KMS-11 (cell line): ENCODE measurements around the gene AHCYL1.

Source experiments
- H2AFZ ChIP-seq: fragments of 200-600 bp; sonication (generic); 2 replicates; pipeline ENCODE4 v1.6.1; 2016; ENCODE audit warnings: antibody characterized with exemption, mixed run types, low read depth
- H3K27ac ChIP-seq: fragments of 200-600 bp; sonication (generic); 2 replicates; pipeline ENCODE4 v1.6.1; 2016; ENCODE audit warnings: mild to moderate bottlenecking, mixed run types
- H3K27me3 ChIP-seq: fragments of 200-600 bp; sonication (generic); 2 replicates; pipeline ENCODE4 v1.6.1; 2017; ENCODE audit warnings: mild to moderate bottlenecking, low read depth, mixed run types, moderate library complexity; ENCODE audit not compliant: insufficient read depth
- H3K36me3 ChIP-seq: fragments of 200-600 bp; sonication (generic); 2 replicates; pipeline ENCODE4 v1.6.1; 2017; ENCODE audit warnings: mild to moderate bottlenecking, mixed run types; ENCODE audit not compliant: insufficient read depth
- H3K4me1 ChIP-seq: fragments of 200-600 bp; sonication (generic); 2 replicates; pipeline ENCODE4 v1.6.1; 2016; ENCODE audit warnings: mild to moderate bottlenecking, low read depth, mixed run types; ENCODE audit not compliant: poor library complexity, severe bottlenecking
- H3K4me2 ChIP-seq: fragments of 200-600 bp; sonication (generic); 2 replicates; pipeline ENCODE4 v1.7.0; 2016; ENCODE audit warnings: mild to moderate bottlenecking, mixed run types
- H3K4me3 ChIP-seq: fragments of 200-600 bp; sonication (generic); IDR thresholded peaks from 2 replicates; pipeline ENCODE4 v1.6.1; 2017; ENCODE audit warnings: low read depth, low read length, mixed read lengths; ENCODE audit not compliant: insufficient read depth
- H3K79me2 ChIP-seq: fragments of 200-600 bp; sonication (generic); 2 replicates; pipeline ENCODE4 v1.6.1; 2016; ENCODE audit warnings: low read depth, mixed run types; ENCODE audit not compliant: insufficient read depth
- H3K9ac ChIP-seq: fragments of 200-600 bp; sonication (generic); 2 replicates; pipeline ENCODE4 v1.6.1; 2016; ENCODE audit warnings: mild to moderate bottlenecking, mixed run types
- H4K20me1 ChIP-seq: fragments of 200-600 bp; sonication (generic); 2 replicates; pipeline ENCODE4 v1.6.1; 2016; ENCODE audit warnings: mild to moderate bottlenecking, mixed run types; ENCODE audit not compliant: insufficient read depth
- CTCF ChIP-seq: fragments of 200-600 bp; sonication (generic); conservative IDR thresholded peaks from 2 replicates; pipeline ENCODE4 v1.6.1; 2017; ENCODE audit warnings: low read depth, mild to moderate bottlenecking, antibody characterized with exemption, low read length, moderate library complexity, mixed read lengths

Gene AHCYL1

GRCh38 chr1:110008971-110009565 lies 24.5 kb downstream of the AHCYL1 start:
- Histone ChIP-seq H3K27ac (no peak overlapping the region), H3K4me2 (no peak overlapping the region), H3K79me2 (no peaks in the 10 kb centered on the region), H2AFZ (no peak overlapping the region), H3K27me3 (no peaks in the 10 kb centered on the region), H3K4me3 (no peak overlapping the region), H3K9ac (no peak overlapping the region), H3K4me1 (peaks cover 14% of the 10 kb centered on the region), H4K20me1 (no peaks in the 10 kb centered on the region), H3K36me3 (peaks cover 12% of the 10 kb centered on the region; the same call in 1 of the 2 replicates)
- no peak for TF ChIP-seq CTCF

GRCh38 chr1:110011527-110012041 lies 27.0 kb downstream of the AHCYL1 start:
- no peak overlapping the region for H2AFZ ChIP-seq
- no peak overlapping the region for H3K4me2 ChIP-seq
- no peaks in the 10 kb centered on the region for H3K27me3 ChIP-seq
- H3K4me3 ChIP-seq: no peak overlapping the region
- H3K36me3 ChIP-seq: peaks cover 12% of the 10 kb centered on the region; the same call in 1 of the 2 replicates
- no peak overlapping the region for H3K9ac ChIP-seq
- peaks cover 14% of the 10 kb centered on the region for H3K4me1 ChIP-seq
- TF ChIP-seq CTCF: peak; percentile 89
- no peaks in the 10 kb centered on the region for H4K20me1 ChIP-seq
- H3K27ac ChIP-seq: no peak overlapping the region
- H3K79me2 ChIP-seq: no peaks in the 10 kb centered on the region

GRCh38 chr1:110012100-110012780 lies 27.7 kb downstream of the AHCYL1 start:
- H3K4me1 ChIP-seq: peaks cover 14% of the 10 kb centered on the region
- H3K4me3 ChIP-seq: no peak overlapping the region
- H3K36me3 ChIP-seq: peaks cover 12% of the 10 kb centered on the region; the same call in 1 of the 2 replicates
- no peak overlapping the region for H3K4me2 ChIP-seq
- no peak overlapping the region for H3K9ac ChIP-seq
- H4K20me1 ChIP-seq: no peaks in the 10 kb centered on the region
- no peak overlapping the region for H2AFZ ChIP-seq
- no peaks in the 10 kb centered on the region for H3K79me2 ChIP-seq
- H3K27me3 ChIP-seq: no peaks in the 10 kb centered on the region
- no peak for TF ChIP-seq CTCF
- H3K27ac ChIP-seq: no peak overlapping the region

GRCh38 chr1:110017792-110018191 lies 33.2 kb downstream of the AHCYL1 start:
- Histone ChIP-seq H3K4me1 (no peaks in the 10 kb centered on the region), H3K4me2 (no peak overlapping the region), H3K9ac (no peak overlapping the region), H3K79me2 (no peaks in the 10 kb centered on the region), H3K27me3 (no peaks in the 10 kb centered on the region), H3K4me3 (no peak overlapping the region), H3K36me3 (peaks cover 4% of the 10 kb centered on the region; the same call in 1 of the 2 replicates), H3K27ac (no peak overlapping the region), H4K20me1 (no peaks in the 10 kb centered on the region), H2AFZ (no peak overlapping the region)
- TF ChIP-seq CTCF: no peak
